SK-N-SH treated with all-trans-retinoic acid at 6 μM for 48 hours (cell line): ENCODE measurements around the gene TTC13.

ENCODE experiments used
- ATAC-seq: fragments of 200-7000 bp; cut with Tn5 transposase; 3 replicates; pipeline ENCODE4 v1.9.1; 2020; ENCODE audit warnings: mild to moderate bottlenecking, moderate library complexity
- ARNTL ChIP-seq: fragments of 450-650 bp; formaldehyde crosslinking; IDR thresholded peaks from 2 replicates; pipeline ENCODE4 v1.5.0; 2020; ENCODE audit warnings: low read depth, mild to moderate bottlenecking, moderate library complexity, borderline replicate concordance
- BACH2 ChIP-seq: fragments of 250-450 bp; sonication (Bioruptor Pico); IDR thresholded peaks from 2 replicates; pipeline ENCODE4 v1.9.0; 2021; ENCODE audit warnings: mild to moderate bottlenecking, borderline replicate concordance
- CSRNP3 ChIP-seq: fragments of 250-450 bp; sonication (Bioruptor Pico); IDR thresholded peaks from 2 replicates; pipeline ENCODE4 v1.5.1; 2021; ENCODE audit warnings: mild to moderate bottlenecking, moderate library complexity
- ESRRG ChIP-seq: fragments of 250-450 bp; sonication (Bioruptor Pico); IDR thresholded peaks from 2 replicates; pipeline ENCODE4 v1.6.1; 2021; ENCODE audit warnings: mild to moderate bottlenecking
- GLIS3 ChIP-seq: fragments of 250-450 bp; sonication (Bioruptor Pico); IDR thresholded peaks from 2 replicates; pipeline ENCODE4 v1.5.0; 2020; ENCODE audit warnings: mild to moderate bottlenecking, moderate library complexity
- ISL1 ChIP-seq: fragments of 250-450 bp; sonication (Bioruptor Pico); IDR thresholded peaks from 2 replicates; pipeline ENCODE4 v2.1.2; 2022; ENCODE audit warnings: mild to moderate bottlenecking, moderate library complexity
- OSR1 ChIP-seq: fragments of 250-450 bp; sonication (Bioruptor Pico); IDR thresholded peaks from 2 replicates; pipeline ENCODE4 v1.8.0; 2022; ENCODE audit warnings: moderate library complexity, mild to moderate bottlenecking, inconsistent platforms
- PATZ1 ChIP-seq: fragments of 250-450 bp; sonication (Bioruptor Pico); IDR thresholded peaks from 2 replicates; pipeline ENCODE4 v1.8.0; 2020; ENCODE audit warnings: mild to moderate bottlenecking, moderate library complexity, borderline replicate concordance
- PPARA ChIP-seq: fragments of 250-450 bp; sonication (Bioruptor Pico); IDR thresholded peaks from 2 replicates; pipeline ENCODE4 v1.5.0; 2020; ENCODE audit warnings: mild to moderate bottlenecking, borderline replicate concordance
- RARB ChIP-seq: fragments of 250-450 bp; sonication (Bioruptor Pico); IDR thresholded peaks from 2 replicates; pipeline ENCODE4 v1.8.0; 2021; ENCODE audit warnings: mild to moderate bottlenecking, moderate library complexity
- SNAI2 ChIP-seq: fragments of 250-450 bp; sonication (Bioruptor Pico); IDR thresholded peaks from 2 replicates; pipeline ENCODE4 v1.5.0; 2020; ENCODE audit warnings: mild to moderate bottlenecking, moderate library complexity
- TCF4 ChIP-seq: fragments of 250-450 bp; sonication (Bioruptor Pico); IDR thresholded peaks from 2 replicates; pipeline ENCODE4 v1.8.0; 2021; ENCODE audit warnings: mild to moderate bottlenecking, moderate library complexity, borderline replicate concordance
- TOX ChIP-seq: fragments of 250-450 bp; sonication (Bioruptor Pico); IDR thresholded peaks from 2 replicates; pipeline ENCODE4 v1.8.0; 2021; ENCODE audit warnings: mild to moderate bottlenecking, moderate library complexity, borderline replicate concordance
- TSHZ2 ChIP-seq: fragments of 250-450 bp; sonication (Bioruptor Pico); IDR thresholded peaks from 2 replicates; pipeline ENCODE4 v1.5.0; 2020; ENCODE audit warnings: mild to moderate bottlenecking, moderate library complexity
- ZC3H10 ChIP-seq: fragments of 250-450 bp; sonication (Bioruptor Pico); IDR thresholded peaks from 2 replicates; pipeline ENCODE4 v1.5.1; 2021; ENCODE audit warnings: mild to moderate bottlenecking, moderate library complexity
- ZFP3 ChIP-seq: fragments of 250-450 bp; sonication (Bioruptor Pico); IDR thresholded peaks from 2 replicates; pipeline ENCODE4 v1.5.0; 2020; ENCODE audit warnings: mild to moderate bottlenecking, moderate library complexity
- ZFP30 ChIP-seq: fragments of 450-650 bp; formaldehyde crosslinking; IDR thresholded peaks from 2 replicates; pipeline ENCODE4 v1.5.0; 2022; ENCODE audit warnings: mild to moderate bottlenecking, moderate library complexity
- ZNF565 ChIP-seq: fragments of 450-650 bp; formaldehyde crosslinking; conservative IDR thresholded peaks from 2 replicates; pipeline ENCODE4 v1.5.0; 2020; ENCODE audit warnings: low read depth, mild to moderate bottlenecking, moderate library complexity
- ZNF70 ChIP-seq: fragments of 450-650 bp; formaldehyde crosslinking; IDR thresholded peaks from 2 replicates; pipeline ENCODE4 v1.5.0; 2020; ENCODE audit warnings: mild to moderate bottlenecking, moderate library complexity
- ZNF8 ChIP-seq: fragments of 450-650 bp; formaldehyde crosslinking; IDR thresholded peaks from 2 replicates; pipeline ENCODE4 v1.5.0; 2020; ENCODE audit warnings: mild to moderate bottlenecking, moderate library complexity
- TF ChIP-seq, protein P1 (sequence below): fragments of 250-450 bp; sonication (Bioruptor Pico); IDR thresholded peaks from 2 replicates; pipeline ENCODE4 v1.8.0; 2021; ENCODE audit warnings: low read depth, mild to moderate bottlenecking, moderate library complexity, borderline replicate concordance

The TTC13 gene

GRCh38 chr1:231016966-231017365 lies 38.3 kb upstream of the TTC13 start (continued):
- no peak for TF ChIP-seq TSHZ2 (CRISPR knock-in tag)
- TF ChIP-seq TOX, result no peak
- TF ChIP-seq ARNTL (CRISPR knock-in tag), result no peak

DNA sequence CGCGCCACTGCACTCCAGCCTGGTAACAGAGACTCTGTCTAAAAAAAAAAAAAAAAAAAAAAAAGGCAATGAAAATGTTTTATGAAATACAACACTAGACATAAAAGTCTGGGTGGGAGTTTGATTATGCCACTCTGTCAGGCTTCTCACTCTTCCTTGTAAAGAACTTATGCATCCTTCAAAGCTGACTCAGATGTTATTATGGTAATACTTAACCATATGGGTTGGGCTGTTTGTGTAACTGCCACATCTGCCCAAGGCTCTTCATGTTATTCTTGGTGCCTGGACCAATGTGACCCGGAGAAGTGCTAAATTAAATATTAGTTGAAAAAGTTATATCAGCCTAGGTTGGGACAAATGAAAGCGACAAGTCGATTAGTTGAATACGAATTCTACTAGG lies 37.6 kb upstream of the TTC13 start:
- no peak for ATAC-seq
- no peak for TF ChIP-seq GLIS3 (CRISPR knock-in tag)
- TF ChIP-seq ZNF70 (CRISPR knock-in tag), result no peak
- TF ChIP-seq PATZ1 (CRISPR knock-in tag), result no peak
- TF ChIP-seq ESRRG (CRISPR knock-in tag), result no peak
- TF ChIP-seq ZFP3 (CRISPR knock-in tag), result no peak
- TF ChIP-seq ARNTL (CRISPR knock-in tag), result no peak
- no peak for TF ChIP-seq ZNF8 (CRISPR knock-in tag)
- no peak for TF ChIP-seq TSHZ2 (CRISPR knock-in tag)
- no peak for TF ChIP-seq OSR1 (CRISPR knock-in tag)
- TF ChIP-seq ZNF565 (CRISPR knock-in tag), result no peak
- TF ChIP-seq, protein P1, sequence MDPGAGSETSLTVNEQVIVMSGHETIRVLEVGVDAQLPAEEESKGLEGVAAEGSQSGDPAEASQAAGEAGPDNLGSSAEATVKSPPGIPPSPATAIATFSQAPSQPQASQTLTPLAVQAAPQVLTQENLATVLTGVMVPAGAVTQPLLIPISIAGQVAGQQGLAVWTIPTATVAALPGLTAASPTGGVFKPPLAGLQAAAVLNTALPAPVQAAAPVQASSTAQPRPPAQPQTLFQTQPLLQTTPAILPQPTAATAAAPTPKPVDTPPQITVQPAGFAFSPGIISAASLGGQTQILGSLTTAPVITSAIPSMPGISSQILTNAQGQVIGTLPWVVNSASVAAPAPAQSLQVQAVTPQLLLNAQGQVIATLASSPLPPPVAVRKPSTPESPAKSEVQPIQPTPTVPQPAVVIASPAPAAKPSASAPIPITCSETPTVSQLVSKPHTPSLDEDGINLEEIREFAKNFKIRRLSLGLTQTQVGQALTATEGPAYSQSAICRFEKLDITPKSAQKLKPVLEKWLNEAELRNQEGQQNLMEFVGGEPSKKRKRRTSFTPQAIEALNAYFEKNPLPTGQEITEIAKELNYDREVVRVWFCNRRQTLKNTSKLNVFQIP (CRISPR knock-in tag), result no peak
- no peak for TF ChIP-seq PPARA (CRISPR knock-in tag)
- no peak for TF ChIP-seq TOX
- no peak for TF ChIP-seq RARB (CRISPR knock-in tag)
- no peak for TF ChIP-seq ZFP30 (CRISPR knock-in tag)
- TF ChIP-seq ISL1 (CRISPR knock-in tag), result no peak
- TF ChIP-seq BACH2 (CRISPR knock-in tag), result no peak
- TF ChIP-seq CSRNP3 (CRISPR knock-in tag), result no peak
- no peak for TF ChIP-seq ZC3H10 (CRISPR knock-in tag)

DNA sequence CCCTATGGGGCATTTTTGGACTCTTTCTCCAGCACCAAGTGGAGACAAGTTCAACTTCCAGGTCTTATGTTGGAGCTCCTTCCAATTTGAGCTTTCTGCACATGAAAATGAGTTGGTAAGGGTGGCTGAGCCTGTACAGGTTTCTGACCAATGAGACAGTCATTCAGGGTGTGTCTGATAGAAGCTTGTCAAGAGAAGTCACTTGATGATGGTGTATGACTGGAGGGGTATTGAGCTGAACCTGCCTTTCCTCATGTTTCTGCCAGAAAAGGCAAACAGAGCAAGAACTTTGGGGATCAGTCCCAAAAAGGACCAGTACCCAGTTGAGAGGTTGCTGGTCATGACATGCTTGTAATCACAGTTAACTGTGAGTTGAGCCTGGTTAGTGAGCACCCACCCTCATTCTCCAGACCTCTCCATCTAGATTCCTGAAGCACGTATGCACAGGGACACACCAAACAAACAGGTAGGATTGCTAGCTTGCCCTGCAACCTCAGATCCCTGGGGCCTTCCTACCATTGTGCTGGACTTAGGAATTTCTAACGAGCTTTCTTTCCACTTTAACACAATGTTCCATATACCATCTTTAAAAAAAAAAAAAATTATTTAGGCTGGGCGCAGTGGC lies 34.8 kb upstream of the TTC13 start:
- no peak for ATAC-seq
- TF ChIP-seq ZC3H10 (CRISPR knock-in tag), result no peak
- no peak for TF ChIP-seq PPARA (CRISPR knock-in tag)
- TF ChIP-seq ZFP30 (CRISPR knock-in tag), result no peak
- TF ChIP-seq TCF4 (CRISPR knock-in tag), result no peak
- TF ChIP-seq CSRNP3 (CRISPR knock-in tag), result no peak
- no peak for TF ChIP-seq ISL1 (CRISPR knock-in tag)
- no peak for TF ChIP-seq ZNF70 (CRISPR knock-in tag)
- no peak for TF ChIP-seq SNAI2 (CRISPR knock-in tag)
- no peak for TF ChIP-seq ZFP3 (CRISPR knock-in tag)
- TF ChIP-seq, all 23 proteins: peak for 0
